Lower leg skin (tissue), 3 donors: ENCODE results near the gene ZBTB7C.

Experiments used
- CTCF ChIP-seq, 3 donors: fragments of 450-650 bp; IDR thresholded peaks; one replicate each; pipeline ENCODE4 v1.5.1; 2016; ENCODE audit warnings: antibody characterized with exemption in 3 of 3, mild to moderate bottlenecking in 3 of 3, moderate library complexity in 2 of 3
- POLR2A ChIP-seq, 2 donors: fragments of 450-650 bp; IDR thresholded peaks; one replicate each; pipeline ENCODE4 v1.6.1; 2016 to 2017; ENCODE audit warnings: antibody characterized with exemption in 2 of 2, mild to moderate bottlenecking in 1 of 2, moderate library complexity in 1 of 2

GRCh38 chr18:48007381-48007780, 401.8 kb downstream of the ZBTB7C start:
- TF ChIP-seq CTCF (IDR thresholded peaks at IDR 0.05): no peak
- no peak for TF ChIP-seq POLR2A (IDR thresholded peaks at IDR 0.05)
